GM20000 (cell line): ENCODE measurements around the gene MOCS1.

Experiments used
- DNase-seq: peaks from one replicate; pipeline ENCODE4 v3.0.0; 2012; ENCODE audit warnings: low spot score
- TF ChIP-seq, protein P1 (sequence below): IDR thresholded peaks from 2 replicates; pipeline ENCODE4 v1.5.1; 2012; ENCODE audit warnings: mild to moderate bottlenecking, control low read depth; ENCODE audit errors: extremely low read depth, missing control alignments

MOCS1 gene

DNA sequence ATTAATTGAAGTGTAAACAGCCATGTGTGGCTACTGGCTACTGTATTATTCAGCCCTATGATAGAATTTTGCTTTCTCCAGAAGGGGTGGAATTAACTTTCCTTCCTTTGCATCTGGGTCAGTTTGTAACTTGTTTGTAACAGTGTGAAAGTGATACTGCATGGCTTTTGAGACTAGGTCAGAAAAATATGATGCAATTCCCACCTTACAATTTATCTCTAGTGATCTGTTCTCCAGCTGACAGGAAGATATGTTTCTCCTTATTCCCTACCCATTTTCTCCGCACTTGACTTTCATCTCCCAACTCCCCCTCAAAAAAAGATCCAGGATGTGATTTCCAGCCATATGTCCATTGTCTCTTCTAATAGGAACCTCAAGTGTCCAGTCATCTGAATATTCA is 2.6 kb upstream of the MOCS1 start:
- TF ChIP-seq, protein P1, sequence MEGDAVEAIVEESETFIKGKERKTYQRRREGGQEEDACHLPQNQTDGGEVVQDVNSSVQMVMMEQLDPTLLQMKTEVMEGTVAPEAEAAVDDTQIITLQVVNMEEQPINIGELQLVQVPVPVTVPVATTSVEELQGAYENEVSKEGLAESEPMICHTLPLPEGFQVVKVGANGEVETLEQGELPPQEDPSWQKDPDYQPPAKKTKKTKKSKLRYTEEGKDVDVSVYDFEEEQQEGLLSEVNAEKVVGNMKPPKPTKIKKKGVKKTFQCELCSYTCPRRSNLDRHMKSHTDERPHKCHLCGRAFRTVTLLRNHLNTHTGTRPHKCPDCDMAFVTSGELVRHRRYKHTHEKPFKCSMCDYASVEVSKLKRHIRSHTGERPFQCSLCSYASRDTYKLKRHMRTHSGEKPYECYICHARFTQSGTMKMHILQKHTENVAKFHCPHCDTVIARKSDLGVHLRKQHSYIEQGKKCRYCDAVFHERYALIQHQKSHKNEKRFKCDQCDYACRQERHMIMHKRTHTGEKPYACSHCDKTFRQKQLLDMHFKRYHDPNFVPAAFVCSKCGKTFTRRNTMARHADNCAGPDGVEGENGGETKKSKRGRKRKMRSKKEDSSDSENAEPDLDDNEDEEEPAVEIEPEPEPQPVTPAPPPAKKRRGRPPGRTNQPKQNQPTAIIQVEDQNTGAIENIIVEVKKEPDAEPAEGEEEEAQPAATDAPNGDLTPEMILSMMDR: no peak
- no peak for DNase-seq

DNA sequence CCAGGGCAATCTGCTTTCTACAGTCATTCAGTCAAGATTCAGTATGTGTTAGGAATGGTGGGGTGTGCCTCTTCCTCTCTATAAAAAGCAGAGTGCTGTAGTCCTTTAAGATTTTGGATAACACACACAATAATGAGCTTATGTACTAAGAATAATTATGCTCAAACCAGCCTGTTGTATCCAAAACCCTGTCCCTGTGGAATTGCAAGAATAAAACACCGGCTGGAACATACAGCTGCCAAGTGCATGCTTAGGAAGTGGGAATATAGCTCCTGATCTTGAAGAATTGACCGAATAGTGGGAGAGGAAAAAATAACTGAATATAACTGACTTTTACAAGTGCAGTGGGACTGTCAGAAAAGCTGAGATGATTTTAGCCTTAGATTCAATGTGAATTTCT is 979 bp upstream of the MOCS1 start:
- TF ChIP-seq, protein P1: no peak
- DNase-seq: no peak

DNA sequence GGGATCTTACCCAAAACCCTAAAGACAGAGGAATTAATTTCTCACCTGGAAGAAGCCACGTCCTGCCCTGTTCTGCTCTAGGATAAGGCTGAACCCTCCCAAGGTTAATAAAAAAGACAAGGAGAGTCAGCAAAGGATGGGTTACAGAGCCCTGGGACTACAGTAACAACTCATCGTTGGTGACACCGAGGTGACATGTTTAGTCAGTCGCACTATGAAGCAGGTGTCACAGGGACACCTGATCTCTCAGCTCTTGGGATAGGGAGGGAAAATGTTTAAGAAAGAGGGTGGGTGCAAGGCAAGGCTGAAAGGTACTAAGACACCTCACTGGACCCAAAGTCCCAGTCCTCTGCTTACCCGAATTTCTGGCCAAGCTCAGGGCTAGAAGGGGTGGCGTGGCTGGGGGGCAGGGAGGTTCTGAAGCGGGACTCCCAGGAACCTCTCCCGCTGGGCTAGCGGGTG is 562 bp downstream of the MOCS1 start:
- TF ChIP-seq, protein P1: no peak
- no peak for DNase-seq

DNA sequence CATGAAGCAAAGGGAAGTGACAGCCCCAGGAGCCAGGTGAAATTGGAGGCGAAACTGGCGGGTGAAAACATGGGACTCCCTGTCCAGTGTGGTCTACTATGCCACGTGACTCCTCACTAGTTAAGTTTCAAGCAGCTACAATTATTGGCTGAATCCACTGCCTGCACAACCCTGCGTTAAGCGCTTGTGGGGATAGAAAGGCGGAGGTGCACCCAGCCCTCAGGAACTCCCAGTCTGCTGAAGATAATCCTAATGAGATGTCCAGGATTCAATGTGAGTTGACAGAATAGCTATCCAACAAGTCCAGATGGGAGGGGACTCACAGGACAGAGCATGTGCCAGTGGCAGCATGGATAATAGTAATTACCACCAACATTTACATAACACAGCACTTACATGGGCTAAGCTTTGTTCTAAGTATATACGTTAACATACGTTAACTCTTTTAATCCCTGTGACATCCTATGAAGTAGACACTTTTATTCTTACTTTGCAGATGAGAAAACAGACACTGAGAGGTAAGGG is 1.8 kb downstream of the MOCS1 start:
- TF ChIP-seq, protein P1: no peak
- DNase-seq: no peak

DNA sequence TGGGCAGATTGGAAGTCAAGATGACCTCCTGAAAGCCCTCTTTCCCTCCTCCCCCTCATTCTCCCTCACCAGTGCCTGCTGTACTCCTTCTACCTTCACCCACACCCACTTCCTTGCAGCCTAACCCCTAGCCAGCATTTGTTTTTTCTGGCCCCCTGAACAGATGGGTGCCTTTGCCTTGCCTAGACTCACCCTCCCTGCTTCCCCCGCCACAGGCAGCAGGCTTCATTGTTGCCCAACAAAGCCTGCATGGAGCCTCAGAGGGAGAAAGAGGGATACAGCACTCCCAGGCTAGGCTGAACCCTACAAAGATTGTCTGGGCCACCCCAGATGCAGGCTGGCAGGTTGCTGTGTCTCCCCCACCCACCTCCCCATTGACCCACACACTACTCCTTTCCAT is 2.7 kb downstream of the MOCS1 start:
- TF ChIP-seq, protein P1: no peak
- DNase-seq: no peak

DNA sequence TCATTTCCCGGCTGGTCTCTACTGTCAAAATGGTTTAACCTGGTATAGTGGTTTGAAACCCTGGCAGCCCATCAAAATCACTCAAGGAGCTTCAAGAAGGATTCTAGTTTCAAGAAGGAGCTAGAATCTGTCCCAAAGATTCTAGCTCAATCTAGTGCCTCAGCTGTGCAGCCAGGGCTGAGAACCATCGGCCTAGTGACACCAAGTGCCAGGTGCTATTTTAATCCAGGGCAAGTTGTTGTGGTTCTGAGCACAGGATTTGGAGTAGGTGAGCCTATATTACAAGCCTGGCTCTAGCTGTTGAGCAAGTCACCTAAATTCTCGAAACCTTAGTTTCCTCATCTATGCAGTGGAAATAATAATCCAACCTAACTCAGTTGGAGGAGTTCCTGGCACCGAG is 3.7 kb downstream of the MOCS1 start:
- TF ChIP-seq, protein P1: no peak
- no peak for DNase-seq

DNA sequence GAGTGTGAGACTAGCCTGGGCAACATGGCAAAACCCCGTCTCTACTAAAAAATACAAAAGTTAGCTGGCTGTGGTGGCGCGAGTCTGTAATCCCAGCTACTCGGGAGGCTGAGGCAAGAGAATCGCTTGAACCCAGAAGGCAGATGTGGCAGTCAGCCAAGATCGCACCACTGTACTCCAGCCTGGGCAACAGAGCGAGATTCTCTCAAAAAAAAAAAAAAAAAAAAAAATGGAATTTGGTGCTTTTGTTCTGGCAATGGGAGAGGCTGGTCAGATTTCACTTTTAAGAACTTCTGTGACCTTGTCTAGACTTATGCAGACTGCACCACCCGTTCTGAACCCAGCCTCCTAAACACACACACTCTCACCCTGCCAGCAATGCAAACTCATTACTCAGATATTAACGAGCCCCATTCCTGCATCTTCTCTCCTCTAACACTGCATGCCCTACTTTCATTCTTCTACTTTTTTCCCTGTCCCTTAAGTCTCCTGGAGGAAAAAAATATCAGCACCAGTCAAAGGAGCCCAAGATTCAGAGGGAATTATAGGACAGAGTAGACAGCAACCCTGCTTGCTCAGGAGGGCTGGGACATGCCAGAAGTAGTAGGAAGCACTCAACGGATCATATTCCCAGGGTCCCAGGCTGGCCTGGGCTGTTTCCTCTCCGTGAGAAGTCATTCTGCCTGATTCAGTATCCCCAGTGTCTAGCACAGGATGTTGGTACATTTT is 4.4 kb downstream of the MOCS1 start:
- no peak for DNase-seq

More for the DNA sequence above, 4.4 kb downstream of the MOCS1 start:
- TF ChIP-seq, protein P1: no peak
